HepG2 (cell line): ENCODE data around the gene SEMA4A. TPM values are rescaled to one million over a fixed set of nuclear protein-coding genes. Genes with fewer than 3 reads are reported as not detected.

Source experiments
- CCDC6 ChIP-seq: sonication (generic); formaldehyde crosslinking; IDR thresholded peaks from 2 replicates; pipeline ENCODE4 v1.8.1; 2022; ENCODE audit warnings: mild to moderate bottlenecking, missing genetic modification reagents, moderate library complexity
- GTF2F1 ChIP-seq: fragments of 150-350 bp; IDR thresholded peaks from 2 replicates; pipeline ENCODE4 v1.6.1; 2014; ENCODE audit warnings: low read length
- KLF11 ChIP-seq: IDR thresholded peaks from 2 replicates; pipeline ENCODE4 v1.6.1; 2016; ENCODE audit warnings: missing compliant biosample characterization
- NCOA1 ChIP-seq: sonication (generic); formaldehyde crosslinking; IDR thresholded peaks from 2 replicates; pipeline ENCODE4 v1.9.0; 2021; ENCODE audit warnings: missing genetic modification reagents
- NFIC ChIP-seq: IDR thresholded peaks from 2 replicates; pipeline ENCODE4 v1.6.1; 2012; ENCODE audit warnings: mild to moderate bottlenecking, low read length, inconsistent platforms
- ZBTB21 ChIP-seq: sonication (generic); formaldehyde crosslinking; IDR thresholded peaks from 2 replicates; pipeline ENCODE4 v1.4.0; 2020; ENCODE audit warnings: missing genetic modification reagents
- ZSCAN31 ChIP-seq: sonication (generic); formaldehyde crosslinking; IDR thresholded peaks from 2 replicates; pipeline ENCODE4 v1.5.0; 2020; ENCODE audit warnings: low read depth, mild to moderate bottlenecking, missing genetic modification reagents
- polyA plus RNA-seq, 8 experiments: library from polyadenylated mRNA; depleted of rRNA in 3 of 8; stranded (reverse) in 7 of 8; unstranded in 1 of 8; fragments of >200 nt; fragmentation: Illumina TruSeq in 4 of 8; extraction: Trizol in 4 of 8; gene quantifications; 2 replicates each; pipeline versions ENCODE4 v1.2.1 to v1.2.3, GENCODE V29; 2011 to 2016; ENCODE audit warnings: low read depth in 4 of 8, missing spikeins in 1 of 8, mixed read lengths in 1 of 8; ENCODE audit not compliant: insufficient read depth in 1 of 8
- total RNA-seq, 5 experiments: library from RNA; depleted of rRNA; stranded (reverse); fragments of >200 nt; fragmentation: Illumina TruSeq; extraction: Trizol; gene quantifications; 2 replicates each; pipeline ENCODE4 v1.2.3, GENCODE V29; 2016; ENCODE audit warnings: low read depth in 1 of 5
- TF ChIP-seq, protein P1 (sequence below): sonication (generic); formaldehyde crosslinking; IDR thresholded peaks from 2 replicates; pipeline ENCODE4 v1.5.1; 2020; ENCODE audit warnings: mild to moderate bottlenecking, moderate library complexity, missing genetic modification reagents
- TF ChIP-seq, protein P2 (sequence below): sonication (generic); formaldehyde crosslinking; conservative IDR thresholded peaks from 2 replicates; pipeline ENCODE4 v1.4.0; 2020; ENCODE audit warnings: mild to moderate bottlenecking, missing genetic modification reagents, moderate library complexity
- TF ChIP-seq, protein P3 (sequence below): sonication (generic); formaldehyde crosslinking; IDR thresholded peaks from 2 replicates; pipeline ENCODE4 v1.4.0; 2020; ENCODE audit warnings: missing genetic modification reagents, mild to moderate bottlenecking, borderline replicate concordance
- TF ChIP-seq, protein P4 (sequence below), 2 experiments: sonication (generic) in 1 of 2; formaldehyde crosslinking in 1 of 2; IDR thresholded peaks; 2 replicates each; pipeline versions ENCODE4 v1.5.1 to v1.6.1; 2011 to 2020; ENCODE audit warnings: borderline replicate concordance in 1 of 2, low read depth in 1 of 2, low read length in 1 of 2, mild to moderate bottlenecking in 1 of 2, missing genetic modification reagents in 1 of 2, moderate library complexity in 1 of 2
- TF ChIP-seq, protein P5 (sequence below): sonication (generic); formaldehyde crosslinking; IDR thresholded peaks from 2 replicates; pipeline ENCODE4 v1.4.0; 2020; ENCODE audit warnings: missing genetic modification reagents

The SEMA4A gene
- total and polyA plus RNA-seq, 2 of the 13 experiments (the other 11 are each of a cell fraction or from before 2014, with no cell fraction given) = 0.09 to 0.20 TPM

DNA sequence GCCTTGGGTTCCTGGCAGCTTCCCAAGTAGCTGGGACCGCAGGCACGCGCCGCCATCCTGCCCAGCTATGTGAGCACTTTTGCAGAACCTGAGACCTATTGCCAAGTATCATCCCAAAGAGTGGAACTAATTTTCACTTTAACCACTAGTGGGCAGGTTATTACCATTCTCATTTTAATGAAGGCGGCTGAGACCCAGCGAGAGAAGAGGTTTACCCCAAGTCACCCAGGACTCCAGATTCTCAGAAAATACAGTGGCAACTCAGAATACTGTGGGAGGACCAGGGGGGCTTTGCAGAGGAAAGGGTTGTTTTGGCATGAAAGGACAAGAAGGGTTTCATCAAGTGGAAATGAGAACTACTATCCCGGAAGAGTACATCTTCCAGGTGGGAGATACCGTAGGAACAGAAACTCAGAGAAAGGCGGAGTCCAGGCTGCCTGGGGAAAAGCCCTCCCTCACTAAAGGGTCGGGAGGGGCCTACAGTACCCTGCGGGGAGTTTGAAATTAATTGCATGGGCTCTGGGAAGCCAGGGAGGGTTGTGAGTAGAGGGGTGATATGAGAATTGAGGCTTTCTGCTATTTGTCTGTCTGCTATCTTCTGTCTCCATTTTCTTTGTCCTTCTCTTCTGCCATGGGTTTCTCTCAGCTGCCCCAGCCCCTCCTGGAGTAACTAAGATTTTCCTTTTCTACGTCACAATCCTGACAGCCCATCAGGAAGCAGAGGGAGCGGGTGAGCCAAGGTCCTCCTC is 7.2 kb upstream of the SEMA4A start (continued):
- TF ChIP-seq, protein P1, sequence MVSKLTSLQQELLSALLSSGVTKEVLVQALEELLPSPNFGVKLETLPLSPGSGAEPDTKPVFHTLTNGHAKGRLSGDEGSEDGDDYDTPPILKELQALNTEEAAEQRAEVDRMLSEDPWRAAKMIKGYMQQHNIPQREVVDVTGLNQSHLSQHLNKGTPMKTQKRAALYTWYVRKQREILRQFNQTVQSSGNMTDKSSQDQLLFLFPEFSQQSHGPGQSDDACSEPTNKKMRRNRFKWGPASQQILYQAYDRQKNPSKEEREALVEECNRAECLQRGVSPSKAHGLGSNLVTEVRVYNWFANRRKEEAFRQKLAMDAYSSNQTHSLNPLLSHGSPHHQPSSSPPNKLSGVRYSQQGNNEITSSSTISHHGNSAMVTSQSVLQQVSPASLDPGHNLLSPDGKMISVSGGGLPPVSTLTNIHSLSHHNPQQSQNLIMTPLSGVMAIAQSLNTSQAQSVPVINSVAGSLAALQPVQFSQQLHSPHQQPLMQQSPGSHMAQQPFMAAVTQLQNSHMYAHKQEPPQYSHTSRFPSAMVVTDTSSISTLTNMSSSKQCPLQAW (CRISPR knock-in tag) = peak; percentile 77
- TF ChIP-seq ZBTB21 = no peak
- no peak for TF ChIP-seq NFIC
- TF ChIP-seq, protein P2, sequence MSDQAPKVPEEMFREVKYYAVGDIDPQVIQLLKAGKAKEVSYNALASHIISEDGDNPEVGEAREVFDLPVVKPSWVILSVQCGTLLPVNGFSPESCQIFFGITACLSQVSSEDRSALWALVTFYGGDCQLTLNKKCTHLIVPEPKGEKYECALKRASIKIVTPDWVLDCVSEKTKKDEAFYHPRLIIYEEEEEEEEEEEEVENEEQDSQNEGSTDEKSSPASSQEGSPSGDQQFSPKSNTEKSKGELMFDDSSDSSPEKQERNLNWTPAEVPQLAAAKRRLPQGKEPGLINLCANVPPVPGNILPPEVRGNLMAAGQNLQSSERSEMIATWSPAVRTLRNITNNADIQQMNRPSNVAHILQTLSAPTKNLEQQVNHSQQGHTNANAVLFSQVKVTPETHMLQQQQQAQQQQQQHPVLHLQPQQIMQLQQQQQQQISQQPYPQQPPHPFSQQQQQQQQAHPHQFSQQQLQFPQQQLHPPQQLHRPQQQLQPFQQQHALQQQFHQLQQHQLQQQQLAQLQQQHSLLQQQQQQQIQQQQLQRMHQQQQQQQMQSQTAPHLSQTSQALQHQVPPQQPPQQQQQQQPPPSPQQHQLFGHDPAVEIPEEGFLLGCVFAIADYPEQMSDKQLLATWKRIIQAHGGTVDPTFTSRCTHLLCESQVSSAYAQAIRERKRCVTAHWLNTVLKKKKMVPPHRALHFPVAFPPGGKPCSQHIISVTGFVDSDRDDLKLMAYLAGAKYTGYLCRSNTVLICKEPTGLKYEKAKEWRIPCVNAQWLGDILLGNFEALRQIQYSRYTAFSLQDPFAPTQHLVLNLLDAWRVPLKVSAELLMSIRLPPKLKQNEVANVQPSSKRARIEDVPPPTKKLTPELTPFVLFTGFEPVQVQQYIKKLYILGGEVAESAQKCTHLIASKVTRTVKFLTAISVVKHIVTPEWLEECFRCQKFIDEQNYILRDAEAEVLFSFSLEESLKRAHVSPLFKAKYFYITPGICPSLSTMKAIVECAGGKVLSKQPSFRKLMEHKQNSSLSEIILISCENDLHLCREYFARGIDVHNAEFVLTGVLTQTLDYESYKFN (CRISPR knock-in tag) = peak; percentile 55
- TF ChIP-seq, protein P3, sequence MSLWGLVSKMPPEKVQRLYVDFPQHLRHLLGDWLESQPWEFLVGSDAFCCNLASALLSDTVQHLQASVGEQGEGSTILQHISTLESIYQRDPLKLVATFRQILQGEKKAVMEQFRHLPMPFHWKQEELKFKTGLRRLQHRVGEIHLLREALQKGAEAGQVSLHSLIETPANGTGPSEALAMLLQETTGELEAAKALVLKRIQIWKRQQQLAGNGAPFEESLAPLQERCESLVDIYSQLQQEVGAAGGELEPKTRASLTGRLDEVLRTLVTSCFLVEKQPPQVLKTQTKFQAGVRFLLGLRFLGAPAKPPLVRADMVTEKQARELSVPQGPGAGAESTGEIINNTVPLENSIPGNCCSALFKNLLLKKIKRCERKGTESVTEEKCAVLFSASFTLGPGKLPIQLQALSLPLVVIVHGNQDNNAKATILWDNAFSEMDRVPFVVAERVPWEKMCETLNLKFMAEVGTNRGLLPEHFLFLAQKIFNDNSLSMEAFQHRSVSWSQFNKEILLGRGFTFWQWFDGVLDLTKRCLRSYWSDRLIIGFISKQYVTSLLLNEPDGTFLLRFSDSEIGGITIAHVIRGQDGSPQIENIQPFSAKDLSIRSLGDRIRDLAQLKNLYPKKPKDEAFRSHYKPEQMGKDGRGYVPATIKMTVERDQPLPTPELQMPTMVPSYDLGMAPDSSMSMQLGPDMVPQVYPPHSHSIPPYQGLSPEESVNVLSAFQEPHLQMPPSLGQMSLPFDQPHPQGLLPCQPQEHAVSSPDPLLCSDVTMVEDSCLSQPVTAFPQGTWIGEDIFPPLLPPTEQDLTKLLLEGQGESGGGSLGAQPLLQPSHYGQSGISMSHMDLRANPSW (CRISPR knock-in tag) = no peak
- no peak for TF ChIP-seq GTF2F1
- TF ChIP-seq ZSCAN31 = peak; percentile 45
- TF ChIP-seq, protein P4, sequence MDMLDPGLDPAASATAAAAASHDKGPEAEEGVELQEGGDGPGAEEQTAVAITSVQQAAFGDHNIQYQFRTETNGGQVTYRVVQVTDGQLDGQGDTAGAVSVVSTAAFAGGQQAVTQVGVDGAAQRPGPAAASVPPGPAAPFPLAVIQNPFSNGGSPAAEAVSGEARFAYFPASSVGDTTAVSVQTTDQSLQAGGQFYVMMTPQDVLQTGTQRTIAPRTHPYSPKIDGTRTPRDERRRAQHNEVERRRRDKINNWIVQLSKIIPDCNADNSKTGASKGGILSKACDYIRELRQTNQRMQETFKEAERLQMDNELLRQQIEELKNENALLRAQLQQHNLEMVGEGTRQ (IDR thresholded peaks at IDR 0.05; ENCODE audit: low read depth, low read length) = no peak
- TF ChIP-seq, protein P4 (CRISPR knock-in tag; IDR thresholded peaks at IDR 0.05; ENCODE audit: borderline replicate concordance) = no peak
- no peak for TF ChIP-seq KLF11 (CRISPR knock-in tag)
- no peak for TF ChIP-seq CCDC6 (CRISPR knock-in tag)
- TF ChIP-seq, protein P5, sequence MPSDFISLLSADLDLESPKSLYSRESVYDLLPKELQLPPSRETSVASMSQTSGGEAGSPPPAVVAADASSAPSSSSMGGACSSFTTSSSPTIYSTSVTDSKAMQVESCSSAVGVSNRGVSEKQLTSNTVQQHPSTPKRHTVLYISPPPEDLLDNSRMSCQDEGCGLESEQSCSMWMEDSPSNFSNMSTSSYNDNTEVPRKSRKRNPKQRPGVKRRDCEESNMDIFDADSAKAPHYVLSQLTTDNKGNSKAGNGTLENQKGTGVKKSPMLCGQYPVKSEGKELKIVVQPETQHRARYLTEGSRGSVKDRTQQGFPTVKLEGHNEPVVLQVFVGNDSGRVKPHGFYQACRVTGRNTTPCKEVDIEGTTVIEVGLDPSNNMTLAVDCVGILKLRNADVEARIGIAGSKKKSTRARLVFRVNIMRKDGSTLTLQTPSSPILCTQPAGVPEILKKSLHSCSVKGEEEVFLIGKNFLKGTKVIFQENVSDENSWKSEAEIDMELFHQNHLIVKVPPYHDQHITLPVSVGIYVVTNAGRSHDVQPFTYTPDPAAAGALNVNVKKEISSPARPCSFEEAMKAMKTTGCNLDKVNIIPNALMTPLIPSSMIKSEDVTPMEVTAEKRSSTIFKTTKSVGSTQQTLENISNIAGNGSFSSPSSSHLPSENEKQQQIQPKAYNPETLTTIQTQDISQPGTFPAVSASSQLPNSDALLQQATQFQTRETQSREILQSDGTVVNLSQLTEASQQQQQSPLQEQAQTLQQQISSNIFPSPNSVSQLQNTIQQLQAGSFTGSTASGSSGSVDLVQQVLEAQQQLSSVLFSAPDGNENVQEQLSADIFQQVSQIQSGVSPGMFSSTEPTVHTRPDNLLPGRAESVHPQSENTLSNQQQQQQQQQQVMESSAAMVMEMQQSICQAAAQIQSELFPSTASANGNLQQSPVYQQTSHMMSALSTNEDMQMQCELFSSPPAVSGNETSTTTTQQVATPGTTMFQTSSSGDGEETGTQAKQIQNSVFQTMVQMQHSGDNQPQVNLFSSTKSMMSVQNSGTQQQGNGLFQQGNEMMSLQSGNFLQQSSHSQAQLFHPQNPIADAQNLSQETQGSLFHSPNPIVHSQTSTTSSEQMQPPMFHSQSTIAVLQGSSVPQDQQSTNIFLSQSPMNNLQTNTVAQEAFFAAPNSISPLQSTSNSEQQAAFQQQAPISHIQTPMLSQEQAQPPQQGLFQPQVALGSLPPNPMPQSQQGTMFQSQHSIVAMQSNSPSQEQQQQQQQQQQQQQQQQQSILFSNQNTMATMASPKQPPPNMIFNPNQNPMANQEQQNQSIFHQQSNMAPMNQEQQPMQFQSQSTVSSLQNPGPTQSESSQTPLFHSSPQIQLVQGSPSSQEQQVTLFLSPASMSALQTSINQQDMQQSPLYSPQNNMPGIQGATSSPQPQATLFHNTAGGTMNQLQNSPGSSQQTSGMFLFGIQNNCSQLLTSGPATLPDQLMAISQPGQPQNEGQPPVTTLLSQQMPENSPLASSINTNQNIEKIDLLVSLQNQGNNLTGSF (CRISPR knock-in tag) = no peak
- no peak for TF ChIP-seq NCOA1 (CRISPR knock-in tag)
